Neuronal stem cell (in vitro differentiated cells): Measurements from ENCODE around the gene PDZRN4.

Experiments used
- DNase-seq: peaks from one replicate; pipeline ENCODE4 v3.0.0-alpha.2; 2013; ENCODE audit warnings: low spot score
- H2AFZ ChIP-seq: one replicate; pipeline ENCODE4 v1.6.1; 2013; ENCODE audit warnings: mild to moderate bottlenecking, low read length, inconsistent platforms
- H2AK5ac ChIP-seq: 2 replicates; pipeline ENCODE4 v1.6.1; 2013; ENCODE audit warnings: low read depth, mild to moderate bottlenecking, inconsistent platforms, low read length, moderate library complexity, mixed read lengths
- H2BK120ac ChIP-seq: 2 replicates; pipeline ENCODE4 v1.6.1; 2013; ENCODE audit warnings: low read depth, mild to moderate bottlenecking, inconsistent platforms, low read length, moderate library complexity, mixed read lengths
- H2BK12ac ChIP-seq: one replicate; pipeline ENCODE4 v1.6.1; 2013; ENCODE audit warnings: low read length, inconsistent platforms
- H2BK15ac ChIP-seq: 2 replicates; pipeline ENCODE4 v1.6.1; 2013; ENCODE audit warnings: mild to moderate bottlenecking, low read length, inconsistent platforms, mixed read lengths
- H2BK5ac ChIP-seq: one replicate; pipeline ENCODE4 v1.6.1; 2013; ENCODE audit warnings: inconsistent platforms, mild to moderate bottlenecking, low read length, moderate library complexity
- H3K14ac ChIP-seq: one replicate; pipeline ENCODE4 v1.6.1; 2013; ENCODE audit warnings: low read length, inconsistent platforms
- H3K18ac ChIP-seq: 2 replicates; pipeline ENCODE4 v1.6.1; 2013; ENCODE audit warnings: low read length, inconsistent platforms
- H3K23ac ChIP-seq: 2 replicates; pipeline ENCODE4 v1.6.1; 2013; ENCODE audit warnings: low read depth, mild to moderate bottlenecking, mixed read lengths, low read length, inconsistent platforms; ENCODE audit not compliant: poor library complexity
- H3K27ac ChIP-seq: replicated peaks from 3 replicates; pipeline ENCODE4 v1.5.1; 2013; ENCODE audit warnings: low read length, inconsistent platforms
- H3K27me3 ChIP-seq, 3 experiments: 2 replicates each; pipeline ENCODE4 v1.6.1; 2013; ENCODE audit warnings: low read length in 3 of 3, mild to moderate bottlenecking in 2 of 3, inconsistent platforms in 1 of 3, low read depth in 1 of 3, mixed read lengths in 1 of 3, moderate library complexity in 1 of 3; ENCODE audit not compliant: control insufficient read depth in 3 of 3, insufficient read depth in 3 of 3
- H3K36me3 ChIP-seq, 2 donors: replicated peaks in 1 of 2; 2 replicates each; pipeline ENCODE4 v1.6.1; 2013; ENCODE audit warnings: low read length in 2 of 2; ENCODE audit not compliant: control insufficient read depth in 2 of 2, insufficient read depth in 2 of 2
- H3K4ac ChIP-seq: 2 replicates; pipeline ENCODE4 v1.6.1; 2013; ENCODE audit warnings: inconsistent platforms, mild to moderate bottlenecking, low read length, moderate library complexity
- H3K4me1 ChIP-seq, 2 donors: 1 replicate in 1 of 2; 2 replicates in 1 of 2; pipeline ENCODE4 v1.6.1; 2013; ENCODE audit warnings: low read length in 2 of 2, low read depth in 1 of 2; ENCODE audit not compliant: control insufficient read depth in 2 of 2, insufficient read depth in 1 of 2
- H3K4me2 ChIP-seq: one replicate; pipeline ENCODE4 v1.6.1; 2013; ENCODE audit warnings: mild to moderate bottlenecking, low read length, inconsistent platforms; ENCODE audit not compliant: insufficient read depth, poor library complexity, severe bottlenecking
- H3K4me3 ChIP-seq, 2 donors: 2 replicates each; pipeline ENCODE4 v1.5.1; 2013; ENCODE audit warnings: low read length in 2 of 2, mild to moderate bottlenecking in 2 of 2, inconsistent platforms in 1 of 2, moderate library complexity in 1 of 2
- H3K79me1 ChIP-seq: one replicate; pipeline ENCODE4 v1.6.1; 2013; ENCODE audit warnings: low read depth, mild to moderate bottlenecking, inconsistent platforms, low read length, moderate library complexity
- H3K9ac ChIP-seq: one replicate; pipeline ENCODE4 v1.6.1; 2013; ENCODE audit warnings: mild to moderate bottlenecking, low read depth, low read length, inconsistent platforms; ENCODE audit not compliant: poor library complexity
- H3K9me3 ChIP-seq, 2 donors: replicated peaks in 1 of 2; 2 replicates each; pipeline versions ENCODE3 to v1.6.1; 2013; ENCODE audit warnings: low read length in 2 of 2, mild to moderate bottlenecking in 2 of 2, inconsistent platforms in 1 of 2, low read depth in 1 of 2, mixed read lengths in 1 of 2, moderate library complexity in 1 of 2; ENCODE audit not compliant: control insufficient read depth in 2 of 2, insufficient read depth in 1 of 2
- H4K8ac ChIP-seq: one replicate; pipeline ENCODE4 v1.6.1; 2013; ENCODE audit warnings: low read depth, mild to moderate bottlenecking, inconsistent platforms, low read length, moderate library complexity
- H4K91ac ChIP-seq: one replicate; pipeline ENCODE4 v1.6.1; 2013; ENCODE audit warnings: low read length, low read depth, mild to moderate bottlenecking, inconsistent platforms; ENCODE audit not compliant: poor library complexity
- WGBS, 2 donors: extraction: QIAGEN DNeasy Blood & Tissue Kit; methylation state at CpG; one replicate each; pipeline ENCODE4 v1.1.7; 2013; ENCODE audit warnings: missing lambda C conversion rate in 2 of 2, mixed read lengths in 1 of 2; ENCODE audit not compliant: insufficient read length in 2 of 2, insufficient replicate concordance in 1 of 2; ENCODE audit errors: extremely low coverage in 2 of 2; 5-methylcytosine and 5-hydroxymethylcytosine counted together

PDZRN4 gene

DNA sequence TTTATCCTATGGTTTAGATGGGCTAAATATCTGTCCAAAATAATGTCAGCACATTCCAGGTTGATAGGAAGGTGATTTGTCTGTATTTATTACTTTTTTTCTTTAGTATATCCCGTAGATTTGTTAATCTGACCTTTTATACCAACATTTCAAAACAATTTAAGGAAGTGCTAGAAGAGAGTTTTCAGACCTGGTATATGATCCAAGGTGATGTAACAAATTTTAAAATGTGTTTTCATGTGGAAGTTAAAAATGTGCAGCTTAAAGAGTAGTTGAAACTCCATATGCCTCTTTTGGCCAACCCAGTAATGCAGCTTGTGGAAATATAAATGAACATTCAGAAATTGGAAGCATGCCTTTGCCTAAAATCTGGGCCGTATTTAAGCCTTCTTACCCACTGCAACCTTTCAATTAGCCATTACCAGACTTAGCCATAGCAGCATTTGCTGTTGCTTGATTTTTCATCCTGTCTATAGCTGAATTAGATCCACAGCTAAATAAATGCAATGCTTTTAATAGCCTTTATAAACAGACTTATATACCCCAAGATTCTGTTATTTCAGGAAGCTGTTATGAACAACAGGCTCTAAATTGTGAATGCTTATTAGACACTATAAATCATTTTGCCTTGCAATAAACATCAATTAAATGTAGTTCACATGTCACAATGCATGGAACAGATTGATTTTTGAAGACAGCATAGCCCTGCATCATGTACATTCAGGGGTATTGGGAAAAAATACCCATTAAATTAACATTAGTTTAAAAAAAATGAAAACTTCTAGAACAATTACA is 271.2 kb downstream of the PDZRN4 start:
- no peak for DNase-seq
- Histone ChIP-seq H2AK5ac (no peak overlapping the region), H2BK5ac (no peak overlapping the region), H2BK120ac (no peak overlapping the region), H4K8ac (no peak overlapping the region), H3K18ac (no peak overlapping the region), H3K9me3 (peaks cover 0 to 10% of the 10 kb centered on the region in 2 donors), H3K4me3 (no peak overlapping the region), H3K14ac (no peak overlapping the region), H3K4me2 (no peak overlapping the region), H3K4ac (no peak overlapping the region), H2AFZ (no peak overlapping the region), H3K27ac (no peak overlapping the region), H3K9ac (no peak overlapping the region), H2BK15ac (no peak overlapping the region), H2BK12ac (no peak overlapping the region), H3K79me1 (no peaks in the 10 kb centered on the region), H3K4me1 (no peaks in the 10 kb centered on the region), H3K23ac (no peak overlapping the region), H3K27me3 (no peaks in the 10 kb centered on the region), H4K91ac (no peak overlapping the region), H3K36me3 (no peaks in the 10 kb centered on the region)
- WGBS, 2 donors = no CpG with 5 or more reads among the region's 2 CpGs

DNA sequence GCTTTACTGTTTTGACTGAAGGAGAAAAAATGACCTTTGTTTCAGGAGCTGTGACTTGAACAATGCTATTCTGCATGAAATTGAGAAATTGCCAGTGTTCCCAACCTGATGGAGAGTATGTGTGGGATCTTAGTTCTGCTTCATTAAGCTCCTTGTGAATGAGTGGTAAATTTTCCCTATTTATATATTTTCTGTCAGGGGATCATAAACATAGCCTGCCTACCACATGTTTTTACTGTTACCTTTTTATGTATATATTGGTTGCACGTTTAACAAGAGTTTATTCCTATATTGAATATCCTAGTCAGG is 271.7 kb downstream of the PDZRN4 start:
- Histone ChIP-seq H3K9me3 (peaks cover 0 to 10% of the 10 kb centered on the region in 2 donors), H3K18ac (no peak overlapping the region), H3K4me3 (no peak overlapping the region), H4K8ac (no peak overlapping the region), H2BK15ac (no peak overlapping the region), H2AFZ (no peak overlapping the region), H3K27ac (no peak overlapping the region), H3K9ac (no peak overlapping the region), H3K27me3 (no peaks in the 10 kb centered on the region), H4K91ac (no peak overlapping the region), H2BK12ac (no peak overlapping the region), H2BK120ac (no peak overlapping the region), H3K23ac (no peak overlapping the region), H3K4ac (no peak overlapping the region), H2BK5ac (no peak overlapping the region), H3K79me1 (no peaks in the 10 kb centered on the region), H3K4me1 (no peaks in the 10 kb centered on the region), H2AK5ac (no peak overlapping the region), H3K4me2 (no peak overlapping the region), H3K14ac (no peak overlapping the region), H3K36me3 (no peaks in the 10 kb centered on the region)
- no CpG with 5 or more reads among the region's 1 CpG for WGBS, 2 donors
- DNase-seq = no peak

DNA sequence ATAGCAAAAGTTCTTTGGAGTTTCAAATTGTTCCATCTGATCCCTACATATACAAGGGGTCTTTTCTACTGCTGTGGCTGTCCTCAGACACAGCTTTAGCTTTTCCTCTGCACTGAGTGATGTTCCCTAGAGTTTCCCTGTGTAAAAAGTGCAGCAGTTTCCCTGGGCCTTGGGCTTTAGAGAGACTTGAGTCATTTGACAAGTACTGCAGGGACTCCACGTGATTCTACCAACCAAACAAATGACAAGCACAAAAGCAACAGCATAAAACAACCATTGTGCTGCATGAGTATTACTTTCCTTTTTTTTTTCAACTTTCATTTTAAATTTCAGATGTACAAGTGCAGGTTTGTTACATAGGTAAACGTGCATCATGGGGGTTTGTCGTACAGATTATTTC is 272.8 kb downstream of the PDZRN4 start:
- Histone ChIP-seq H3K14ac (no peak overlapping the region), H2BK5ac (no peak overlapping the region), H3K4me3 (no peak overlapping the region), H3K9ac (no peak overlapping the region), H4K91ac (no peak overlapping the region), H3K27ac (no peak overlapping the region), H3K27me3 (no peaks in the 10 kb centered on the region), H3K36me3 (no peaks in the 10 kb centered on the region), H3K4me1 (no peaks in the 10 kb centered on the region), H2AFZ (peak overlapping the region; percentile 58), H3K4me2 (no peak overlapping the region), H4K8ac (no peak overlapping the region), H2BK12ac (no peak overlapping the region), H3K18ac (no peak overlapping the region), H2BK15ac (no peak overlapping the region), H3K23ac (no peak overlapping the region), H3K9me3 (peaks cover 0 to 10% of the 10 kb centered on the region in 2 donors), H3K79me1 (no peaks in the 10 kb centered on the region), H3K4ac (no peak overlapping the region), H2AK5ac (no peak overlapping the region), H2BK120ac (no peak overlapping the region)
- DNase-seq = no peak
- WGBS, 2 donors = no CpG with 5 or more reads among the region's 3 CpGs

DNA sequence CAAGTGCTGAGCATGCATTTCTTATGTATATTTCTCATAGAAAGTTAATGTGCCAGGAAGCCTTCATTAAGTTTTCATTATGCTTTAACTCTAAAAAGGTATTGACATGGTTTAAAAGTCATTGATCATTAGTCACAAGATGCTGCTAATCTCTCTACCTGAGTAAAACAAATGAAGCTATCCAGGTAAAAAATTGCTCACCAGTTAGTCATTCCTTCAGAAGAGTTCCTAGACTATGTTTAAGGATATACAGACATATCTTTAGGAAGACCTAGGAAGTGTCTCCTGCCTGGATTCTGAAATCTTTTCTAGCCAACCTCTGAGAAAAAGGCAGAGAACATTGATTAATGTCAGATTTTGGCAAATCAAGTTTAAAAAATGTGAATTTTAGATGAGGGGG is 274.2 kb downstream of the PDZRN4 start:
- peaks cover 2 to 6% of the 10 kb centered on the region in 2 donors for H3K4me1 ChIP-seq
- H2AFZ ChIP-seq = no peak overlapping the region
- H3K4ac ChIP-seq = no peak overlapping the region
- no peak overlapping the region for H2AK5ac ChIP-seq
- no peaks in the 10 kb centered on the region for H3K79me1 ChIP-seq
- H3K9me3 ChIP-seq = peaks cover 0 to 10% of the 10 kb centered on the region in 2 donors
- no peak overlapping the region for H2BK15ac ChIP-seq
- H3K27me3 ChIP-seq = no peaks in the 10 kb centered on the region
- no peak overlapping the region for H3K23ac ChIP-seq
- H3K9ac ChIP-seq = no peak overlapping the region
- H2BK12ac ChIP-seq = no peak overlapping the region
- no peak overlapping the region for H2BK5ac ChIP-seq
- no peak overlapping the region for H3K18ac ChIP-seq
- H3K14ac ChIP-seq = no peak overlapping the region
- H4K8ac ChIP-seq = no peak overlapping the region
- H2BK120ac ChIP-seq = no peak overlapping the region
- H3K36me3 ChIP-seq = no peaks in the 10 kb centered on the region
- H3K4me2 ChIP-seq = no peak overlapping the region
- no peak overlapping the region for H3K27ac ChIP-seq
- no peak overlapping the region for H4K91ac ChIP-seq
- DNase-seq = no peak
- H3K4me3 ChIP-seq = no peak overlapping the region
